GM18517 (cell line): ENCODE results near the gene CNIH3.

Experiments
- ATAC-seq: cut with Tn5 transposase; IDR thresholded peaks from one replicate; pipeline ENCODE4 v1.9.1; 2021; ENCODE audit warnings: mild to moderate bottlenecking, moderate library complexity; ENCODE audit not compliant: unreplicated experiment

Gene CNIH3

DNA sequence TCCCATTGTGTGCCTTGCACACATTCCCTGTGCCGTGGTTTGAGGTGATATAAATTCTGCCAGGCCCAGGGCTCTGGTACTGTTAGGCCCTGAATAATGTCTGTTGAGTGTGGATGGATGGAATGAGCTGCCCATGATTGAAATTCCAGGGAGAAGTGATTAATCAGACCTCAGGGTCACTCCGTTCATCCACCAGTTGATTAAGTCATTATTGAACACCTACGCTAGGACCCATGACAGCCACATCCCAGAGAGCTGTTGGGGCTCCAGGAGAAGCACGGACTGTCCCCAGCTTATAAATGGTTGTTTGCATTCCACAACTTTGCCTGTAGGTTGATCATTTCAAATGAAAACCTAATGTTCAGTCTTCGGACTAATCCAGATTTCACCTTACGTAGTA lies 98.4 kb downstream of the CNIH3 start:
- no peak for ATAC-seq

- no peak for ATAC-seq
Observed at GRCh38 chr1:224718470-224719053, 102.4 kb downstream of the CNIH3 start.

- ATAC-seq: no peak
Observed at GRCh38 chr1:224719716-224720115, 103.6 kb downstream of the CNIH3 start.

- ATAC-seq: no peak
Observed at GRCh38 chr1:224720216-224720615, 104.1 kb downstream of the CNIH3 start.

- ATAC-seq: no peak
Observed at GRCh38 chr1:224721000-224721399, 104.9 kb downstream of the CNIH3 start.

GRCh38 chr1:224722838-224723237 lies 106.7 kb downstream of the CNIH3 start:
- ATAC-seq: no peak

GRCh38 chr1:224724566-224724965 lies 108.4 kb downstream of the CNIH3 start:
- ATAC-seq: no peak

DNA sequence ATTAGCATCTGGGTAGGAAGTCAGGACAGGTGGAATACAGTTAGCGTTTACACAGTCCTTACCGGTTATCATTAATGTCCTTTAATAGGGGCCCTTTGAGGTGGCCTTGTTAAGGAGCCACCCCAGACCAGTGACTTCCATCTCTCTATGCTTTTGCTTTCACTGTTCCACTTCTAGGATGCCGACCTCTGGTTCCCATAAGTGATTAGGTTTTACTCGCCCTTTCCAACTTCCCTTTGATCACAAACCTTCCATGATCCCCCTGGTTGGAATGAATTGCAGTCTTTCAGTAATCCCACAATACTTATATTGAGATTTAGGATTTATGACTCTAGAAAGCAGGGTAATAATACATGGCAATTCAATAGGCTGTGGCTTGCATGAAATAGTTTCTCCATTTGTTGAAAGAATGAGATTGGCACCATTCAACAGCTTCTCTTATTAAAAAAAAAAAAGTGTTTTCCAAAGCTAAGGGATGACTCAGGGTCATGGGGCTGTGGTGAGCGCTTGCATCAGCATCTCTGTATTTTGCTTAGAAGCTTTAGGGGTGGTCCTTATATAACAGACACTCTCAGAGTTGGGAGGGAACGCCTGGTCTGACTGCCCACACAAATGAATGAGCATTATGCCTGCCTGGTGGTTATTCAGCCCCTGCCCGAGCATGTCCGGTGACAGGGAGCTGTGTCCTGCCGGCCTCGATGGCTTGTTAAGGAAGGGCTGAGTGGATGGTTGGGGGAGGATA lies 110.5 kb downstream of the CNIH3 start:
- no peak for ATAC-seq

DNA sequence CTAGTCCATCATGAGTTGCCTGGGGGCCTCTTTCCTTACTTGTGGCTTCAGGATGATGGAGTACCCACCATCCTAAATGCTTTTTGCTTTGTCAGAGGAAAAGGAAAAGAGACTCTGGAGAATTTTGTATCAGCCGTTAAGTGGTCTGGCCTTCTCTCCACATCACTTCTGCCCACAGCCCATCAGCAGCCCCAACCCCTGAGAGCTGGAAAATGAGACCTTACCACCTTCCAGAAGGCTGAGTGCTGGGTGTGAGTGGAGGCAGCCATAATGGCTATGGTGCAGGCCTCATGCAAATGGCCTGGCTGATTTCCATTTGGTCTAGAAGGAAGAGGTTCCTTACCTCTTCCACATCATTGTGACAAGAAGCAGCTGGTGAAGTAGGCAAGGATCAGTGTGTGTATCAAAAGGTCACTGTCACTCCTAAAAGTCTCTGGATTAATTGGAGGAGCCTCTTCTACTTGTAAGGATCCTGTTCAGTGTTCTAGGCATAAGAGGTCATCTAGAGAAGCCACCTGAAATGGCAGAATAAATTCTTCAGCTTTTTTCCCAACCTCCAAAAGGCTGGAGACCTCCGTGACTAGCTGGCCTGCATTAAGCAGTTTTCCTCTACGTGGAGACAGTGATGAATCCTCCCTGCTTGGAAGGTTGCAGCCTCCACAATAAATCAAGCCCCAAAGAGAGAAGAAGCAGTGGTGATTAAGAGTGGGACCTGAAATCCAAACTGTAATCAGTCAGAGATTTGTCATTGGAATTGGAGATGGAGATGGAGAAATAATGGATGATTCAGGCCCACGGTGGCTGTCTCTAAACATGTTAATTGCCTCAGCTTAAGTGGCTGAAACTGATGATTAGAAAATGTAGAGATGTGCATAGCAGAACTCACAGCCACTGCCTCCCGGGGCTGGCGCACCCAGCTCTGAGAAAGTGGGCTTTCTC lies 111.5 kb downstream of the CNIH3 start:
- no peak for ATAC-seq

GRCh38 chr1:224730540-224730939 lies 114.4 kb downstream of the CNIH3 start:
- no peak for ATAC-seq

DNA sequence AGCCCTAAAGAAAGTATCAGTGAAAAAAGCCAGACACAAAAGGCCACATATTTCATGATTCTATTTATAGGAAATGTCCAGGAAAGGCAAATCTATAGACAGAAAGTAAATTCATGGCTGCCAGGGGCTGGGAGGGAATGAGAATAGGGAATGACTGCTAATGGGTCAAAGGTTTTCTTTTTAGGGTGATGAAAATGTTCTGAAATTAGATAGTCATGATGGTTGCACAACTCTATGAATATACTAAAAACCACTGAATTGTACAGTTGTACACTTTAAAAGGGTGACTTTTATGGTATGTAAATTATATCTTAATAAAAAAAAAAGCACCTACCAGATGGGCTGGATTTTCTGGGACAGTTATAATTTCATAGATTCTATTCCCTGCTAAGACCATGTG lies 114.8 kb downstream of the CNIH3 start:
- no peak for ATAC-seq

DNA sequence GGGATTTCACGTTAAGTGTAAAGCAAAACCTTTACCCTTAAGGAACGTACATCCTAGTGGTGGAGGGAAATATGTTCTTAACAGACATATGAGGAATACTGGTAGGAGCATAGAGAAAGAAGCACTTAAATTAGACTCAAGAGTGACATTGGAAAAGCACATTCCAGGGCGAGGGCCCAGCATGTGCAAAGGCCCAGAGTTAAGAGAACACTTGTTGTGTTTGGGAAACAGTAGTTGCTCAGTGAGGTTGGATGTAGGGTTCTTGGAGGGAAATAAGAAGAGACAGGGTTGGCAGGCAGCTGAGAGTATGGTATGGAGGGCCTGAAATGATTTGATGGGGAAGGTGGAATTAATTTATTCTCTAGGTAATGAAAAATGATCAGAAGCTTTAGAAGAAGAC lies 115.5 kb downstream of the CNIH3 start:
- ATAC-seq: no peak

DNA sequence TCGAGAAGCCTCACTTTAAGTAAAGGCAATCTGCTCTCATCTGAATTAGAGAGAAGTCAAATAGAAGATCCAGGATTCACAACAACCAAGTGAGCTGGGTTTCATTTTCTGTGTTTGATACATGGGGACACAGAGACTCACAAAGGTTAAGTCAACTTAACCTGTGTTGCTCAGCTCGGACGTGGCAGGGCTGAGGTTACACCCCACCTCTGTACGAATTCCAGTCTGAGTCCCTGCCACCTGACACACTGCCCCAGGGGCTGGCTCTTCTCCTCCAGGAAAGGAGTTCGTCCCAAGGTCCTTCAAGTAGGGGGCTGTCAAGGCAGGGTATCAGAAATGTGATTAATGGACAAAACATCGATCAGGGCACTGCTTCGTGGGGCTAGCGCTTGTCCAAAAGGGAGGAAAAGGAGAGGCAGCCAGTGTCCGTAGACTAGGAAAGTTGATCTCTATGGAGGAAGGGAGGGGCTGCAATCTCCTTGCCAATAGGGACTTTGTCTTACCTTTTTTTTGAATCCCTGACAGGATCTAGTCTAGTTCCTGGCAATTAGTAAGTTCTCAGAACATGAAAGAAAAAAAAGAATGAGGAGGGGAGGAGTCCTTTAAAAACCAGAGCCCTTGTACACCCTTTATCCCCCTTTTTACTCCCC lies 116.4 kb downstream of the CNIH3 start:
- no peak for ATAC-seq

DNA sequence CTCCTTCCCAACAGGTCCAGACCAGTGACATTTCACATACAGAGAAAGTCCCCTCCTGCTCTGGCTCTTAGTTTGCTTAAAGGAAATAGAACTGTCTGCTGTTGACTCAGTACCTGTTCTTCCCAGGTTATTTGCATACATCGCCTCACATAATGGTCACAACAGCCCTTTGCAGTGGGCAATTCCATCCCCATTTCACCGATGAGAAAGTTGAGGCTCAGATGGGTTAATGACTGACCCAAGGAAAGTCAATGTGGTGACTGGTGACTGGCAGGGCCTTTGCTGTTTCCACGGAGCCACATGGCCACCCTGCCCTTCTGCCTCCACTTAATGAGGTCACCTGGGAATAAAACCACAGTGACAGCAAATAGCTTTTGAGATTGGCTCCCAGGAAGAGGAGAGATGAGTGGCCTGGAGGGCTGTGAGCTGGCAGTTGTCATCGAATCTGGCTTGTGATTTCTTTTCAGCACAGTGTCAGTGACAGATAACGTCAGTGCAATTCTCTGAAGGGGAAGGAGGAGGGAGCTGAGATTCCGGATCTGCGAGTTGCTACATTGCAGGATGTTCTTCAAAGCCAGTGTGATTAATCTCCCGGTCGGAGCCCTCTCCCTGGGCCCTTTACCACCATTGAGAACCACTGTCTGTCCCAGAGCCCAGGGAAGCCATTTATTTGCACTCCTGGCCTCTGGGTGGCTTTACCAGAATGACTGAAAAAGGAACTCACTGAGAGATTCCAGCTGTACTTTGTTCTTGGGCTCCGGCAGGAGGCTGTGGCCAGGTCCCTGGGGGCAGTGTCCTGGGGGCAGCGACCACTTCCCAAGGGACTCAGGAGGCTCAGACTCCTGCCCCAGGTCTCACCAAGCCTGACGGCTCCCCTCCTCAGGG lies 117.2 kb downstream of the CNIH3 start:
- ATAC-seq: peak; percentile 62

GRCh38 chr1:224734261-224734935 lies 118.3 kb downstream of the CNIH3 start:
- no peak for ATAC-seq

GRCh38 chr1:224735159-224735558 lies 119.0 kb downstream of the CNIH3 start:
- no peak for ATAC-seq

- peak; percentile 45 for ATAC-seq
Observed at GRCh38 chr1:224736619-224737352, 120.7 kb downstream of the CNIH3 start.

GRCh38 chr1:224737353-224737727 lies 121.2 kb downstream of the CNIH3 start:
- no peak for ATAC-seq
